HG02852 (cell line): ENCODE data around the gene CD2.

Source experiments
- ATAC-seq: cut with Tn5 transposase; IDR thresholded peaks from one replicate; pipeline ENCODE4 v1.9.1; 2021; ENCODE audit warnings: mild to moderate bottlenecking, moderate library complexity; ENCODE audit not compliant: unreplicated experiment

CD2 gene, protein sequence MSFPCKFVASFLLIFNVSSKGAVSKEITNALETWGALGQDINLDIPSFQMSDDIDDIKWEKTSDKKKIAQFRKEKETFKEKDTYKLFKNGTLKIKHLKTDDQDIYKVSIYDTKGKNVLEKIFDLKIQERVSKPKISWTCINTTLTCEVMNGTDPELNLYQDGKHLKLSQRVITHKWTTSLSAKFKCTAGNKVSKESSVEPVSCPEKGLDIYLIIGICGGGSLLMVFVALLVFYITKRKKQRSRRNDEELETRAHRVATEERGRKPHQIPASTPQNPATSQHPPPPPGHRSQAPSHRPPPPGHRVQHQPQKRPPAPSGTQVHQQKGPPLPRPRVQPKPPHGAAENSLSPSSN

DNA sequence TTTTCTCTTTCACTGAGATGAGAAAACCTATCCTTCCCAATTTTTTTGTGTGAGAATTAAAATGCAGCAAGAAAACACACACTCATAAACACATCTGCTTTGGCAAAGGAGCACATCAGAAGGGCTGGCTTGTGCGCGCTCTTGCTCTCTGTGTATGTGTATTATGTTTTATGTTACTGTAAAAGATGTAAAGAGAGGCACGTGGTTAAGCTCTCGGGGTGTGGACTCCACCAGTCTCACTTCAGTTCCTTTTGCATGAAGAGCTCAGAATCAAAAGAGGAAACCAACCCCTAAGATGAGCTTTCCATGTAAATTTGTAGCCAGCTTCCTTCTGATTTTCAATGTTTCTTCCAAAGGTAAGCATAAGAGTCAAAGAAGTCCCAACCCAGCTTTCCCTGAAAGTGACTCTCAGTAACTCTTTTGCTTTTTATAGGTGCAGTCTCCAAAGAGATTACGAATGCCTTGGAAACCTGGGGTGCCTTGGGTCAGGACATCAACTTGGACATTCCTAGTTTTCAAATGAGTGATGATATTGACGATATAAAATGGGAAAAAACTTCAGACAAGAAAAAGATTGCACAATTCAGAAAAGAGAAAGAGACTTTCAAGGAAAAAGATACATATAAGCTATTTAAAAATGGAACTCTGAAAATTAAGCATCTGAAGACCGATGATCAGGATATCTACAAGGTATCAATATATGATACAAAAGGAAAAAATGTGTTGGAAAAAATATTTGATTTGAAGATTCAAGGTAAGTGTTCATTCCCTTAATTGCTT, at the start of gene CD2:
CD2 (plus strand) TSS at position 233 of the 780 bp plus-strand sequence; CDS start at position 296, 63 bp downstream.
- ATAC-seq = no peak

DNA sequence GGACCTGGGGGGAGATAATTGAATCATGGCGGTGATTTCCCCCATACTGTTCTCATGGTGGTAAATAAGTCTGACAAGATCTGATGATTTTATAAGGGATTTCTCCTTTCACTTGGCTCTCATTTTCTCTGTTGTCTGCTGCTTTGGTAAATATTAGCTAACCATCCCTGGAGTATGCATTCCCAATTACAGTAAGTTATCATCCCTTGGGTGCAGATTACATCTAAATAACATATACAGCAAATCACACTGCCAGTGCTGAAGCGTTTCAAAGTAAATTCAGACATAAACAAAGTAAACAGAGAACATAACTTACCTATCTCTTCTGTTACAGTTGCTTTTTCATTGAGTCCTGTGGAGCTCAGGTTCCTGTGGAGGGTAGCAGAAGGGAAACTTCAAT, 48.1 kb upstream of the CD2 start:
- ATAC-seq = no peak

DNA sequence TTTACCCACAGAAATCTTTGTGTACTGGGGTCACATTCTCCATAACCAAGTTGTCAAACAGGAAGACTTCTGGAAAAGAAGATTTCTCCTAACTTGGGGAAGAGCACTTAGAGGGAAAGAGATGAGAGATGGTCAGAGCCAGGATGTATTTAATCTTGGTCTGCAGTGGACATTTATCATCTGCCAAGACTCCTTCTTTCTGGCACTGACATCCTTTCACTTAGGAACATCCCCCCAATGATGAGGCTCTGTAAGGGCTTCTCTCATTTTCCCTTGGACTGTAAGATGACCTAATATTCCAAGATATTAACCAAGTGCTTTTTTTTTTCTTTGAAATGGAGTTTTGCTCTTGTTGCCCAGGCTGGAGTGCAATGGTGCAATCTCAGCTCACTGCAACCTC, 47.4 kb upstream of the CD2 start:
- no peak for ATAC-seq

DNA sequence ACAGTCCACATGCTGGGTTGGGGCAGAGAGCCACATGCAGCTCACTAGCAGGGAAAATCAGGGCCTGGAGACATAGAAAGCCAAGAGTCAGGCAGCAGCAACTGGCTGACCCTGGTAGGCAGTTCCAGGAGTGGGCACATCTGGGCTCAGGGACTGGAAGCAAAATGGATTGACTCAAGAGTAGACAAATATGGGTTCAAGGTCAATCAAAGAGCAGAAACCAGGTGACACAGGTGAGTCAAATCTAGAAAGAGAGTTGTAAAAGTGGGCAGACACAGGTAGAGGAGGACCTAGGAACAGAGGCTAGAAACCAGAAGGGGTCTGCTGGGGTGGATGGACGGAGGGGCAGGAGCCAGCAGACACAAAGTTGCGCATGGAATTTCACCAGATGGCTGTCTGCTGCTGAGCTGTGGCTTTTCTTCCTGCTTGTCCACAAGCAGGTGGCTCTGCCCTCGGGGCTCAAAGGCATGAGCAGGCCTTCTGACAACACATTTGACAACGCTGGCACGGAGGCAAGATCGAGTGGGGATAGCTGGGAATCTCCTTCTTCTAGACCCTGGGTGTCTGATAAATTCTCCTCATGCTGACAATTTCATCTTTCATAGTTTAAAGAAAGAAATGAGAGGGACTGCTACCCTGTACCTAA, 45.9 kb upstream of the CD2 start:
- ATAC-seq = no peak

DNA sequence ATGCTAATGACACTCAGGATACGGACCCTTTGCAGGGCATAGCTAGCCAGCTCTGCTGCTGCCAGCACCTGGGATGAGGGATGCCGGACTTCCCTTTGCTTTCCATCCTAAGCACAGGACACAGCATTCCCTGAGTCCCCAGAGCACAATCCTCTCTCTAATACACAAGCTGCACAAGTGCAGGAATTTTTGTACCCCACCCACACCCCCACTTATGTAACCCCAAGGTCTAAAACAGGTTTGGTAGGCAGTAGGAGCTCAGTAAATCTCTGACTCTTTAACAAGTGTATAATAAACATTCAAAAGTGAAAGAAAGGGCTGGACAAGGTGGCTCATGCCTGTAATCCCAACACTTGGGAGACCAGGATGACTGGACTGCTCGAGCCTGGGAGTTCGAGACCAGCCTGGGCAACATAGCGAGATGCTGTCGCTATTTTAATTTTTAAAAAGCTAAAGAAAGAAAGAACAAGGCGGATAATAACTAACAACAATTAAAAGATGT, 44.5 kb upstream of the CD2 start:
- ATAC-seq = no peak

DNA sequence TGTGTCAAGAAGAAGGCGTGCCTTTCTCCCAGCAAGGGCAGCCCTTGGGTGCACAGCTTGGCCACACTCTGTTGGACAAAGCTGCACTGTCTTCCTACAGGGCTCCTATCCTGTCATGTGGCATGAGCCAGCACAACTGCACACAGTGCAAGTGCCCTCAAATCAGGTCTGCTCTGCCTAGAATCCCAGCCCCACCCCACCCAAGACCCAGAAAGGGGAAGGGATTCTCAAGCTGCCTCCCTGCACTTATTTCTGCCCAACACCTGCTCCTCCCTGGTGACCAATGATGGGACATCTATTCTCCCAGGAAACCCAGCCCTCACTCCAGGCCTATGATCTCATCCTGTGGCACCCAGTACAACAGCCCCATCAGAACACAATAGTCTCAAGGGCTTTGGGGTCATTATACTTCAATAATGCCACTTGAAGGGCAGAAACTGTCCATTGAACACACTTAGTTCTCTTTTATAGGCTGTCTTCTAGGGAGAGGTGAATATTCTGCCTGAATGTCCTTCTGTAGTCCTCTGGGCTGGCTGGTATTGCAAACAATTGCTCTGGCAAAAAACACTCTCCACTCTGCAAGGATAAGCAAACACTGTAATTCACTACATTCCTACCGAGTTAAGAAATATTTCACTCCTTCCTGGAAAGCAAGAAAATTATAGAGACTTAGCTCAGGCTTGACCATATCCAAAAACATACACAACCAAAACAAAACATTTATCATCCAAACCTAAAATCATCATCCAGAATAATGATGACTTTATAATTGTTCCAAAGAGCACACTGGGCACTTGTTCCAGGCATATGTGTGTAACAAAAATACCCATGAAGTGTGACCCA, 43.6 kb upstream of the CD2 start:
- no peak for ATAC-seq

DNA sequence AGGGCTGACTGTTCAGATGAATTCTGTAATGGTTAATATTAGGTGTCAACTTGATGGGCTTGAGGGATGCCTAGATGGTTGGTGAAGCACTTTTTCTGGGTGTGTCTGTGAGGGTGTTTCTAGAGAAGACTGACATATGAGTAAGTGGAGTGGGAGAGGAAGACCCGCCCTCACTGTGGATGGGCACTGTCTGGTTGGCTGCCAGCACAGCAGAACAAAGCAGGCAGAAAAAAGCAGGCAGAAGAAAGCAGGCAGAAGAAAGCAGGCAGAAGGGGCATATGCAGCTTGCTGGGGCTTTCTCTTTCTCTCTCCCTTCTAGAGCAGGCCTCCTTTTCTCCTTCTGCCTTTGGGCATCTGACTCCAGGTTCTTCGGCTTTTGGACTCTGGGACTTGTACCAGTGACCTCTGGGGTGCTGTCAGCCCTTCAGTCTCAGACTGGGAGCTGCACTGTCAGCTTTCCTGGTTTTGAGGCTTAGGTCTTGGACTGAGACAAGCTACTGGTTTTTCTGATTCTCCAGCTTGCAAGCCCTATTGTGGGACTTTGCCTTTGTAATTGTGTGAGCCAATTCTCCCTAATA, 42.9 kb upstream of the CD2 start:
- ATAC-seq = no peak

DNA sequence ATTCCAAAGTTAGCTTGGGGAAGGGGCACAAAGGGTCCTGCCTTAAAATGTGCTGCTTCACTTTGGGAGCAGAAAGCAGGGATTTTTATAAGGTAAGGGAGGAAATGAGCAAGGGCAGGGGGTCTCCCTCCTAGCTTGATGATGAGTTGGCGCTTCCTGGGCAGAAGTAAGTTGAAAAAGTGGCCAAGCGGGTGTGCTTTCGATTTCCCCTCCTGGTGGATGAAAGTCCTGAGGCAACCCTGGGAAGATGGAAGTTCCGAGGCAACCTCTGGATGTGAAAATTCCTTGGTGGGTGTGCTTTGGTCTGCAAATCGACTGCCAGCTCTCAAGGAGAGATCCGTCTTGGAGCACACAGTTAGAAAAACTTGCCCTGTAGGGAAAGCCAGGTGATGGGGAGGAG, 41.7 kb upstream of the CD2 start:
- ATAC-seq = no peak

DNA sequence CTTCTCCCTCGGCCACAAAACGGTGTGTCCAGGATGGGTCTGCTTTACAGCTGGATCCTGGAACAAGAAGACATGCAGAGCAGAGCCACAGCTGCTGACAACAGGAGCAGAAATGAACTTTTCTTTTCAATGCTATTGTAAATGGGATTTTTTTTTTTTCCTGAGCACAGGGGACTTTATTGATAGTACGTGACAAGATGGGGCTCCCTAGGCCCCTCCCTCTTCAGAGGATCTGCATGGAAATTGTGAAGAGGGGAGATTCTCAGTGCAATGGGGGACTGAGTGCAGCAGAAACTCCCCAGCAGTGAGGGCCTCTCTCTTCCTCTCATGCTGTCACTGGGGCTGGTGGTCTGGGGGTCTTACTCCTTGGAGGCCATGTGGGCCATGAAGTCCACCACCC, 40.8 kb upstream of the CD2 start:
- ATAC-seq = no peak

DNA sequence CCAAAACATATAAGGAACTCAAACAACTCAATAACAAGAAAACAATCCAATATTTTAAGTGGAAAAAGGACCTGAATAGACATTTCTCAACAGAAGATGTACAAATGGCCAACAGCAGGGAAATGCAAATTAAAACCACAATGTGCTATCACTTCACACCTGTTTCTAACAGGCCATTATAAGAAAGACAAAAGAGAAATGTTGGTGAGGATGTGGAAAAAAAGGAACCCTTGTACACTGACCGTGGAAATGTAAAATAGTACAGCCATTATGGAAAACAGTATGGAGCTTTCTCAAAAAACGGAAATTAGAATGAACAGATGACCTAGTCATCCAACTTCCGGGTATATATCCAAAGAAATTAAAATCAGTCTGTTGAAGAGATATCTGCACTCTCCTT, 37.8 kb upstream of the CD2 start:
- ATAC-seq = no peak

DNA sequence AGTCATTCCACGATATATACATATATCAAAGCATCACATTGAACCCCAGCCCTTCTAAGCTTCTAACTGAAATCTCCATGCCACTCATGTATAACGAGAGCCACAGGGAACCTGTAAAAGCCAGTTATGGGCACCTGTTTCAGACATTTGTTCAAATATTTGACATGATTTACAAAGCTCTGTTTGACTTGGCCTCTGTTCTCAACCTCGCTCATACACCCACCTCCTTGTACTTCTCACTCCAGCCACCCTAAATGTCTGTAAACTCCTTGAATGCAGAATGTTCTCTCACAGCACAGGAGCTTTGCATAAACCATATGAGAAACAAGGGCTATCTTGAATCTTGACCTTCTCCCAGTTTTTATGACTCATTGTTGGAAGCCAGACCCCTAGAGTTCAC, 36.9 kb upstream of the CD2 start:
- no peak for ATAC-seq

DNA sequence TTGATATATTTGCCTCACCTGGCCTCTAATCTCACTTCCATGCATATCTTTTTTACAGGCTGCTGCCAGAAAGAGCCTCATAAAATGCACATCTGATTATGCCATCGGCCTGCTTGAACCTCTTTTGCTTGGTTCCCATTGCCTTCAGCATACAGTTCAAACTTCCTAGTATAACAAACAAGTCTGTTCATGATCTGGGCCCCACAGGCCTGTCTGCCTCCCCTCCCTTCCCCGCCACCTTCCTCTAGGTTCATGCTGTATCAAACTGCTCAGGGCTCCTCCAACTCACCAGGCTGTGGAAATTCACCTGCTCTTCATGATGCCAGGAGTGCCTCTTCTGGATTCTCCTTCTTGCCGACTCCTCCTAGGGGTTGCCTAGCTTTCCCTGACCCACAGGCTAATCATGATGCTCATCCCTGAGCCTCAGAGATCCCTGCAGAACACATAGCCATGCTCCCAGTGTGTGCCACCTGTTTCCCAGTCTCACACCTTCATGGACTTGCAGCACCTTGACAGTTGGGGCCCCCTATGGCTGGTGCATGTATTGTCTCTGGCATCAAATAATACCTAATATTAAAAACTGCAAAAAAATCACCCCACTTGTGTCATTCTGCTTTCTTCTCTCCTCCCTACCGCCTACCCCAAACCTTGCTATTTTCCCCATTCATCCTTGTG, 33.7 kb upstream of the CD2 start:
- no peak for ATAC-seq

DNA sequence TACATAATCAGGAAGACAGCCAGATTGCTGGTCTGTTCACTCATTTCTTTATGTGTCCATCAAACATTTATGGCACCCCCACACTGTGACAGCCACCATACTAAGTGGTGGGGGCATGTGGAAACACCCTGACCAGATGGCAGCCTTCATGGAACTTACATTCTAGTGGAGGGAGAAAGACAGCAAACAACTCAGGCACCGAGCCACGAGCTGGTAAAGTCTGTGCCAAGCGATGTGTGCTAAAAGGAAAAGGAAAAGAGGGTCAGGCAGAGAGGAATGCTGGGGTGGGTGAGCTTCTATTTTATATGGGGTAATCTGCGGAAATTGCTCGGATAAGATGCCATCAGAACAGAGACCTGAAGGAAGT, 33.2 kb upstream of the CD2 start:
- ATAC-seq = no peak

DNA sequence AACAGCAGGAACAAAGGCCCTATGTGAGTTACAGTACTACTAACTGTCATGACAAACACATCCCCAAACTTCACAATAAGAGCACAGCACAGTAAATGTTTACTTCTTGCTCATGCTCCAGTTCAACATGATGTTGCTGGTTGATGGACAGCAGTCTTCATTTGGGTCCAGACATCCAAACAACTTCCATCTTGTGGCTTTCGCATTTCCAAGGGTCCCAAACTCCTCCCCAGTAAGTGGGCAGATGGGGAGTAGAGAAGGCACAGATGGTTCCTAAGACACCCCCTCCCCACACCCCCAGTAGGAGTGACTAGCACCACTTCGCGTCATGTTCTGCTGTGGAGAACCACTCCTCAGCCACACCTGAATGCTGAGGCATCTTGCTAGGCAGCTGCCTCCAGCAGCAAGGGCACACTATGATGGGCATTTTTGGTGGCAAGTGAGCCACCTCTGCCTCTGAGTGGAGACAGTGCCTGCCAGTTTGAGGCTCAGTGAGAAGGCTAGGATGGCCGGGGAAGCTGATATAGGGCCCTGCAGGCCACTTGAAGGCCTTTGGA, 32.7 kb upstream of the CD2 start:
- ATAC-seq = no peak

DNA sequence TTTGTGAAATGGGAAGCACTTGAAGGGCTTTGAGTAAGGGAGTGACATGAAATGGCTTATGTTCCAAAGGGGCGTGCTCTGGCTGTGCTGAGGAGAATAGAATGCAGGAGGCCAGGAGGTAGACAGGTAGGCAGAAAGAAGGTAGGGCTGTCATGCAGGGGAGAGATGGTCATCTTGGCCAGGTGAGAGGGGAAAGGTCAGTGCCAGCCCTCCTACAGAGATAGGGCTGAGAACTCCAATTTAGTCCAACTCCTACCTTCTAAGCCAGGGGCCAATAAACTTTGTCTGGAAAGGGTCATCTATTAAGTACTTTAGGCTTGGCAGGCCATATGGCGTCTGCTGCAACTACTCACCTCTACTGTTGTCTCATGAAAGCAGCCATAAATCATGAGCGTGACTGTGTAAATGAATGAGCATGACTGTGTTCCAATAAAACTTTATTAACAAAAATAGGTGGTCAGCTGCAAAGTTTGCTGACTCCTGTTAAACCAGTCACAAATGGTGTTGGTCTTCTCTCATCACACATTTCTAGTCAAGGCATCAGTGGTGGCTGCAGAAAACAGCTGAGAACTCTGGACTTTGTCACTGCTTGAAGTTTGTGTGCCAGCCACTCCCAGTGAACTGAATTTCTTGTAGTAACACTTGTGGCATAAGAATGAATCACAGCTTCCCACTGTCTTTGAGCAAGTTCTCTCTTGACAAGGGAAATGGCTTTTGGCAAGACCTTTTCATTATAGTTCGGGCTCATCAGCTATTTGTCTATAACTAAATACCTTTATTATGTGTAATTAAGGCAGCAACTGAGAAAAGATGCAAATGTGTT, 32.0 kb upstream of the CD2 start:
- ATAC-seq = no peak

DNA sequence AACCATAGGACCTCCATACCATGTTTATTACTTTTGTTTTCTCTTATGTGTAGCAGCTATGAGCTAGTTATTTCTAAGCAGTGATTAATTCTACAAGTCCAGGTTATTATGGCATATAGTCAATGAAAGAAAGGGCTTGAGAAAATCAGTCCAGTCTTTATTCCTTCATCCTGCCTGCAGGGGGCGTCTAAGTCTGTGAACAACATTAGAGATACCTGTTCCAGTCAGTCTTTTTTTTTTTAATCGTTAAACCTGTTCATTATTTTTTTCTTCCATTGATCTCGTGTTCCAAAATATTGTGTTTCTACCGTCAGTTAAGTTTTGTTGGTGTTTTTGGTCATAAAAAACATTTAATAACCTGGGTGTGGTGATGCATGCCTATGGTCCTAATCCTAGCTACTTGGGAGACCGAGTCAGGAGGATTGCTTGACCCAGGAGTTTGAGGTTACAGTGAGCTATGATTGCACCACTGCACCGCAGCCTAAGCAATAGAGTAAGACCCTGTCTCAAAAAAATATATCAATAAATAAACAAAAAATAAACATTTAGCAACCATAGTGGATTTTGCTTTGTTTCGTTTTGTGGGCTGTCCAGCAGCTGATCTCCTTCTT, 29.4 kb upstream of the CD2 start:
- ATAC-seq = no peak

DNA sequence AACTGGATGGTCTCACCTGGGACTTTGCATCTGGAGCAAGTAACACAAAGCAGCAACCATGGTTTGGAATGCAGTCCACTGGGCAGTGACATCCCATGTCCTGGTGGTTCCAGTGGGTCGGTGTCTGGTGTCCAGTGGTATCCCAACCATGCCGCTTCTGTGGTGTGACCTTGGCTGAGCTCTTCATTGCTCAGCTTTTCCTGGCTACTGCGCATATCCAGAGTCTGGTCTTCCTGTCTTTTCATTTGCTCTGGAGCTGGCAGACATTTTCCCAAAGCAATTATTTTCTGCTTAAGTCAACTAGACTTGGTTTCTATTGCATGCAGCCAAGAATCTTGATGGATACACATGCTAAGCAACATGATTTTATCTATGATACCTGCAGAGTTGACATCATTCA, 28.4 kb upstream of the CD2 start:
- ATAC-seq = no peak
